Measurements from ENCODE around the gene KCNK15.

Gene KCNK15

GRCh38 chr20:44788706-44789456, 43.2 kb downstream of the KCNK15 start:
- no peak for DNase-seq (ENCODE audit: low spot score)

GRCh38 chr20:44790638-44791393, 45.2 kb downstream of the KCNK15 start:
- no peak for DNase-seq (ENCODE audit: low spot score)

- no peak for DNase-seq (ENCODE audit: low spot score)
Observed at GRCh38 chr20:44792796-44793195, 47.1 kb downstream of the KCNK15 start.

GRCh38 chr20:44795836-44796235, 50.2 kb downstream of the KCNK15 start:
- DNase-seq (ENCODE audit: low spot score), result no peak

- no peak for DNase-seq (ENCODE audit: low spot score)
Observed at GRCh38 chr20:44796311-44796710, 50.6 kb downstream of the KCNK15 start.

- no peak for DNase-seq (ENCODE audit: low spot score)
Observed at GRCh38 chr20:44796758-44797457, 51.2 kb downstream of the KCNK15 start.

- DNase-seq (ENCODE audit: low spot score), result no peak
Observed at GRCh38 chr20:44799691-44800090, 54.0 kb downstream of the KCNK15 start.

GRCh38 chr20:44800391-44801046, 54.9 kb downstream of the KCNK15 start:
- peak; percentile 50 for DNase-seq (ENCODE audit: low spot score)
